ENCODE data around the gene HYCC1. TPM values are rescaled to one million over a fixed set of nuclear protein-coding genes. Genes with fewer than 3 reads are reported as not detected.

Gene HYCC1
- total RNA-seq, 1 experiment from 2014 or later: 23.5 TPM

DNA sequence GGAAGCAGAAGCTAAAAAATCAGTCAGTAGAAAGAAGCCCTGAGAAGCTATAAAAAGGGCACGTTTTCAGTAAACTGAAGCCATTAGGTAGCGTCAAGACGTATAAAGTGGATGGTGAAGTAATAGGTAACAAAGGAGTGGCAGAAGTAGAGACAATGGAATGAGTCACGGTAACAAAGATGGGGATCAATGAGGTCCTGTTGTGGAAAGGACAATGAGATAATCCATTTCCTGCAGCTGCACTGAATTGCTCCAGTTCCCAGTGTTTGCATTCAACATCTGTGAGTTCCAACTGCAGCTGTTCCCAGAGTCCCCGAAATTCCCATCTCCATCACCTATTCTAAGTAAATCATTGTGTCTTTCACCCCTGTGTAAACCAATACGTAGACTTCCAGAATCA lies 4.8 kb upstream of the HYCC1 start:
- ChIA-PET RAD21 (ENCODE audit: low non-redundant PET in 1 of 2, low total read pairs in 2 of 2, uncharacterized antibody in 2 of 2, unreplicated experiment in 2 of 2) (no interaction called here), POLR2A (no interaction called here), CTCF (interaction anchor here (0.6 kb wide), 1 partner anchor 36 kb away, joined by 3 read pairs; no protein-coding TSS in a partner anchor)
- no peak overlapping the region for H3K4me2 ChIP-seq (ENCODE audit: low read length)
- H3K27me3 ChIP-seq (ENCODE audit: insufficient read depth, low read length): no peaks in the 10 kb centered on the region
- DNase-seq (ENCODE audit: low read depth, low spot score): no peak
- peaks cover 2 to 25% of the 10 kb centered on the region in 2 experiments; a peak in 3 of 4 replicates for H3K4me1 ChIP-seq (ENCODE audit: control insufficient read depth in 1 of 2, insufficient read depth in 2 of 2, low read length in 2 of 2)
- no TSS peak for BruUV-seq (replicated peaks)
- H3K27ac ChIP-seq (ENCODE audit: low read depth, low read length): no peak overlapping the region
- H3K4me3 ChIP-seq (replicated peaks in 1 of 2; ENCODE audit: low read depth in 1 of 2, low read length in 2 of 2): no peak overlapping the region
- no peak for ATAC-seq
- no peaks in the 10 kb centered on the region for H3K9me2 ChIP-seq (ENCODE audit: insufficient read depth)
- intact Hi-C loops (cut with micrococcal nuclease): no loop called here
- H3K9ac ChIP-seq (ENCODE audit: low read length): no peak overlapping the region
- TF ChIP-seq TCF7L2 (IDR thresholded peaks at IDR 0.05; ENCODE audit: borderline replicate concordance, extremely low read depth, insufficient read depth, insufficient read length) (no peak), EZH2 (IDR thresholded peaks at IDR 0.05) (no peak), ELF1 (IDR thresholded peaks at IDR 0.05; ENCODE audit: borderline replicate concordance, low read depth) (no peak), EGR1 (IDR thresholded peaks at IDR 0.05; ENCODE audit: low read depth) (no peak), CBX3 (IDR thresholded peaks at IDR 0.05; ENCODE audit: low read depth) (no peak)
- TF ChIP-seq, protein P1, sequence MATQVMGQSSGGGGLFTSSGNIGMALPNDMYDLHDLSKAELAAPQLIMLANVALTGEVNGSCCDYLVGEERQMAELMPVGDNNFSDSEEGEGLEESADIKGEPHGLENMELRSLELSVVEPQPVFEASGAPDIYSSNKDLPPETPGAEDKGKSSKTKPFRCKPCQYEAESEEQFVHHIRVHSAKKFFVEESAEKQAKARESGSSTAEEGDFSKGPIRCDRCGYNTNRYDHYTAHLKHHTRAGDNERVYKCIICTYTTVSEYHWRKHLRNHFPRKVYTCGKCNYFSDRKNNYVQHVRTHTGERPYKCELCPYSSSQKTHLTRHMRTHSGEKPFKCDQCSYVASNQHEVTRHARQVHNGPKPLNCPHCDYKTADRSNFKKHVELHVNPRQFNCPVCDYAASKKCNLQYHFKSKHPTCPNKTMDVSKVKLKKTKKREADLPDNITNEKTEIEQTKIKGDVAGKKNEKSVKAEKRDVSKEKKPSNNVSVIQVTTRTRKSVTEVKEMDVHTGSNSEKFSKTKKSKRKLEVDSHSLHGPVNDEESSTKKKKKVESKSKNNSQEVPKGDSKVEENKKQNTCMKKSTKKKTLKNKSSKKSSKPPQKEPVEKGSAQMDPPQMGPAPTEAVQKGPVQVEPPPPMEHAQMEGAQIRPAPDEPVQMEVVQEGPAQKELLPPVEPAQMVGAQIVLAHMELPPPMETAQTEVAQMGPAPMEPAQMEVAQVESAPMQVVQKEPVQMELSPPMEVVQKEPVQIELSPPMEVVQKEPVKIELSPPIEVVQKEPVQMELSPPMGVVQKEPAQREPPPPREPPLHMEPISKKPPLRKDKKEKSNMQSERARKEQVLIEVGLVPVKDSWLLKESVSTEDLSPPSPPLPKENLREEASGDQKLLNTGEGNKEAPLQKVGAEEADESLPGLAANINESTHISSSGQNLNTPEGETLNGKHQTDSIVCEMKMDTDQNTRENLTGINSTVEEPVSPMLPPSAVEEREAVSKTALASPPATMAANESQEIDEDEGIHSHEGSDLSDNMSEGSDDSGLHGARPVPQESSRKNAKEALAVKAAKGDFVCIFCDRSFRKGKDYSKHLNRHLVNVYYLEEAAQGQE (IDR thresholded peaks at IDR 0.05; ENCODE audit: low read depth): no peak
- no peaks in the 10 kb centered on the region for H3K79me2 ChIP-seq (ENCODE audit: insufficient read depth, low read length)
- no peaks in the 10 kb centered on the region for H3K9me3 ChIP-seq (ENCODE audit: control insufficient read depth in 1 of 2, insufficient read depth in 1 of 2, low read depth in 1 of 2, low read length in 2 of 2)
- H3K36me3 ChIP-seq (ENCODE audit: control insufficient read depth in 1 of 2, insufficient read depth in 2 of 2, low read length in 2 of 2): no peaks in the 10 kb centered on the region
- no peak overlapping the region for H2AFZ ChIP-seq (ENCODE audit: low read depth, low read length, poor library complexity, severe bottlenecking)
- no peaks in the 10 kb centered on the region for H4K20me1 ChIP-seq (ENCODE audit: insufficient read depth)

DNA sequence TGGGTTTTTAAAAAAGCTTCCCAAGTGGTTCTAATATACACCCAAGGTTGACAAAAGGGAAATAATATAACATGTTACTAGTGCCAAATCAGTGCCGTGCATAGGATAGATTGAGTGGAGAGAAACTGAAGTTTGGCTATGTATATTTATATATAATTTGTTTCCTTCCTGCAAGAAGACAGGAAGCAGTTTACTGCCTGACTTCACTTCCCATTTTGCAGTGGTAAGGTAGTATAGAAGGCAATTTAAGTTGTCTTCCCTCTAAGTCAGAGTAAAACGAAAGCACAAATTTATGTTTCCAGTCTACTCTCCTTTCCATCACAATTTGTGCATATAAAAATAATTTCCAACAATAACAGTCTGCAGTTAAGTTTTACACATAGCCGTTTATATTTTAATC lies 3.4 kb upstream of the HYCC1 start:
- Histone ChIP-seq H3K9me2 (ENCODE audit: insufficient read depth) (no peaks in the 10 kb centered on the region), H3K36me3 (ENCODE audit: control insufficient read depth in 1 of 2, insufficient read depth in 2 of 2, low read length in 2 of 2) (no peaks in the 10 kb centered on the region), H3K4me2 (ENCODE audit: low read length) (no peak overlapping the region), H3K4me1 (ENCODE audit: control insufficient read depth in 1 of 2, insufficient read depth in 2 of 2, low read length in 2 of 2) (peaks cover 7 to 33% of the 10 kb centered on the region in 2 experiments), H3K79me2 (ENCODE audit: insufficient read depth, low read length) (peaks cover 10% of the 10 kb centered on the region), H3K9ac (ENCODE audit: low read length) (no peak overlapping the region), H3K27me3 (ENCODE audit: insufficient read depth, low read length) (no peaks in the 10 kb centered on the region), H3K4me3 (replicated peaks in 1 of 2; ENCODE audit: low read depth in 1 of 2, low read length in 2 of 2) (no peak overlapping the region), H2AFZ (ENCODE audit: low read depth, low read length, poor library complexity, severe bottlenecking) (no peak overlapping the region), H4K20me1 (ENCODE audit: insufficient read depth) (no peaks in the 10 kb centered on the region), H3K27ac (ENCODE audit: low read depth, low read length) (no peak overlapping the region), H3K9me3 (ENCODE audit: control insufficient read depth in 1 of 2, insufficient read depth in 1 of 2, low read depth in 1 of 2, low read length in 2 of 2) (no peaks in the 10 kb centered on the region)
- ChIA-PET CTCF (no interaction called here), POLR2A (no interaction called here), RAD21 (ENCODE audit: low non-redundant PET in 1 of 2, low total read pairs in 2 of 2, uncharacterized antibody in 2 of 2, unreplicated experiment in 2 of 2) (no interaction called here)
- TF ChIP-seq, protein P2, sequence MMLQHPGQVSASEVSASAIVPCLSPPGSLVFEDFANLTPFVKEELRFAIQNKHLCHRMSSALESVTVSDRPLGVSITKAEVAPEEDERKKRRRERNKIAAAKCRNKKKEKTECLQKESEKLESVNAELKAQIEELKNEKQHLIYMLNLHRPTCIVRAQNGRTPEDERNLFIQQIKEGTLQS (IDR thresholded peaks at IDR 0.05): no peak
- TF ChIP-seq RAD21 (IDR thresholded peaks at IDR 0.05; ENCODE audit: low read depth) (no peak), EZH2 (IDR thresholded peaks at IDR 0.05) (no peak), FOSL1 (IDR thresholded peaks at IDR 0.05; ENCODE audit: low read depth) (no peak), ZFX (IDR thresholded peaks at IDR 0.05) (no peak), ELF1 (IDR thresholded peaks at IDR 0.05; ENCODE audit: borderline replicate concordance, low read depth) (no peak), JUND (IDR thresholded peaks at IDR 0.05) (no peak), CEBPB (IDR thresholded peaks at IDR 0.05; ENCODE audit: low read depth) (no peak), ZNF274 (IDR thresholded peaks at IDR 0.05; ENCODE audit: low read depth, low read length) (no peak)
- TF ChIP-seq, protein P3, sequence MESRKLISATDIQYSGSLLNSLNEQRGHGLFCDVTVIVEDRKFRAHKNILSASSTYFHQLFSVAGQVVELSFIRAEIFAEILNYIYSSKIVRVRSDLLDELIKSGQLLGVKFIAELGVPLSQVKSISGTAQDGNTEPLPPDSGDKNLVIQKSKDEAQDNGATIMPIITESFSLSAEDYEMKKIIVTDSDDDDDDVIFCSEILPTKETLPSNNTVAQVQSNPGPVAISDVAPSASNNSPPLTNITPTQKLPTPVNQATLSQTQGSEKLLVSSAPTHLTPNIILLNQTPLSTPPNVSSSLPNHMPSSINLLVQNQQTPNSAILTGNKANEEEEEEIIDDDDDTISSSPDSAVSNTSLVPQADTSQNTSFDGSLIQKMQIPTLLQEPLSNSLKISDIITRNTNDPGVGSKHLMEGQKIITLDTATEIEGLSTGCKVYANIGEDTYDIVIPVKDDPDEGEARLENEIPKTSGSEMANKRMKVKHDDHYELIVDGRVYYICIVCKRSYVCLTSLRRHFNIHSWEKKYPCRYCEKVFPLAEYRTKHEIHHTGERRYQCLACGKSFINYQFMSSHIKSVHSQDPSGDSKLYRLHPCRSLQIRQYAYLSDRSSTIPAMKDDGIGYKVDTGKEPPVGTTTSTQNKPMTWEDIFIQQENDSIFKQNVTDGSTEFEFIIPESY (IDR thresholded peaks at IDR 0.05; ENCODE audit: extremely low read depth, insufficient replicate concordance, low read length): no peak
- BruUV-seq (replicated peaks): no TSS peak
- DNase-seq (ENCODE audit: low read depth, low spot score) (no peak), ATAC-seq (no peak)
- intact Hi-C loops (cut with micrococcal nuclease): no loop called here
